GM15510 (cell line): ENCODE measurements around the gene HOXD9.

Experiments
- POLR2A ChIP-seq: IDR thresholded peaks from 3 replicates; pipeline ENCODE4 v1.6.1; 2011; ENCODE audit warnings: borderline replicate concordance; ENCODE audit not compliant: insufficient read length; ENCODE audit errors: extremely low read depth

HOXD9 gene

GRCh38 chr2:176092270-176093144 lies 30.0 kb upstream of the HOXD9 start, which contains the start of gene HOXD13:
HOXD13 (plus strand) TSS chr2:176092721; CDS start chr2:176092891, 170 bp downstream.
- TF ChIP-seq POLR2A: no peak

DNA sequence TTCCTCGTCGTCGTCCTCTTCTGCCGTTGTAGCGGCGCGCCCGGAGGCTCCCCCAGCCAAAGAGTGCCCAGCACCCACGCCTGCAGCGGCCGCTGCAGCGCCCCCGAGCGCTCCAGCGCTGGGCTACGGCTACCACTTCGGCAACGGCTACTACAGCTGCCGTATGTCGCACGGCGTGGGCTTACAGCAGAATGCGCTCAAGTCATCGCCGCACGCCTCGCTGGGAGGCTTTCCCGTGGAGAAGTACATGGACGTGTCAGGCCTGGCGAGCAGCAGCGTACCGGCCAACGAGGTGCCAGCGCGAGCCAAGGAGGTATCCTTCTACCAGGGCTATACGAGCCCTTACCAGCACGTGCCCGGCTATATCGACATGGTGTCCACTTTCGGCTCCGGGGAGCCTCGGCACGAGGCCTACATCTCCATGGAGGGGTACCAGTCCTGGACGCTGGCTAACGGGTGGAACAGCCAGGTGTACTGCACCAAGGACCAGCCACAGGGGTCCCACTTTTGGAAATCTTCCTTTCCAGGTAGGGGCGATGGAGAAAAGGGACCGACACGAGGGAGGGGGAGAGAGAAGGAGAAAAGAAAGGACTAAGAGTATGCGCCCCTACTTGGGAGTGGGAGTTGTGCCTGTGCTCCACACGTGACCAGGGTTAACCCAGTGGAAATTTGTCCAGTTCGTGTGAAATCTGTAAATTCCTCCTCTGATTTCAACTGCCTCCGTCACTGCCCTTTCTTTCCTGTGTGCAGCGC lies 29.2 kb upstream of the HOXD9 start:
- no peak for TF ChIP-seq POLR2A

DNA sequence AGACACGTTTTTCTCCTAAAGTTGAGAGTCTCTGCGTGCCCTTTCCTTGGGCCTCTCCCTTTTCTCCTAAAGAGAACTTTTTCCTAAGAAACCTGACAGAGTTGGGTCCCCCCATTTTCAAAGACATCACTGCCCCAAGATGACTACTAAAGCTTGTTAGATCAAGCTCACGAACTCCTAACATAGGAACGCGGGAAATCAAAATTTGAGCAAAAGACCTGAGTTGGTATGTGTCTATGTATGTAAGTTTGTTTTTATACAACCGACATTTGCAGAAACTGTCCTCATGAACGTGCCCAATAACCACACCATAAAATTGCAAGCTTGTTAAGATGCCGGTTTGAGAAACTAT lies 28.6 kb upstream of the HOXD9 start:
- no peak for TF ChIP-seq POLR2A

DNA sequence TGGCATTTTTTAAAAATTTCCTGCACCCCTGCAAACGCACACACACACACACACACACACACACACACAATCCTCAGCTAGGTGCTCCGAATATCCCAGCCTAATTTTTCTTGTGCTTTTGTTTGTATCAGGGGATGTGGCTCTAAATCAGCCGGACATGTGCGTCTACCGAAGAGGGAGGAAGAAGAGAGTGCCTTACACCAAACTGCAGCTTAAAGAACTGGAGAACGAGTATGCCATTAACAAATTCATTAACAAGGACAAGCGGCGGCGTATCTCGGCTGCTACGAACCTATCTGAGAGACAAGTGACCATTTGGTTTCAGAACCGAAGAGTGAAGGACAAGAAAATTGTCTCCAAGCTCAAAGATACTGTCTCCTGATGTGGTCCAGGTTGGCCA lies 28.2 kb upstream of the HOXD9 start:
- no peak for TF ChIP-seq POLR2A

GRCh38 chr2:176095421-176095820 lies 27.1 kb upstream of the HOXD9 start:
- no peak for TF ChIP-seq POLR2A

DNA sequence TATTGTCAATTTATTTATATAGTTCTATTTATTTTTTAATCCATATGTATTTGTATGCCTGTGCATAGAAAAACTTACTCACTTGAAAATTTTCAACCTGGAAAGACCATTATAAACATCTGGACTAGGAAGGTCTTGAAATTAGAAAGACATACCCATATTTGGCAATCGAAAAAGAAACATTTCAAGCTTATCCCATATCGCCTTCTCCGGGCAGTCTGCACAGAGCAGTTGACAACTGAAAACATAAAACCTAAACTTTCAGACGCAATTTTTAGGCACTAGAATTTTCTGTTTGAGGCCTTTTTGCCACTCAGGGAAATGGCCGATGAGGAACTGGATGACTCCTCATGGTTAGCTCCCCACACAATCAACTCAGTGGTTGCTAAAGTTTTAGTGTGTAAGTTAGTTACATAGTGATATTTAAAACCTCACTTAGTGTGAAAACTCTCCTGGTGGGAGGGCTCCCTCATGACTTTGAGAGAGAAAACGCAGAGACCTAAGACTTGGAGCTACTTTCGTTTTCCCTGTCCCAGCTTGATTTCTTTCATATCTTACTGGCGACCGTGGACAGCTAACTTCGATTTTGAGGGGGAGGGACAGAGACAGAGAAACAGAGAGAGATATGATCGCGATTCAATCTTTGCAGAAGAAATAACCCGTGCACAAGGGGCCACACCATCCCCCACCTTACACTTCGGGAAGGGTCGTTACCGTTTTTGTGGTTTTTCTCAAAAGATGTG lies 26.1 kb upstream of the HOXD9 start:
- no peak for TF ChIP-seq POLR2A

DNA sequence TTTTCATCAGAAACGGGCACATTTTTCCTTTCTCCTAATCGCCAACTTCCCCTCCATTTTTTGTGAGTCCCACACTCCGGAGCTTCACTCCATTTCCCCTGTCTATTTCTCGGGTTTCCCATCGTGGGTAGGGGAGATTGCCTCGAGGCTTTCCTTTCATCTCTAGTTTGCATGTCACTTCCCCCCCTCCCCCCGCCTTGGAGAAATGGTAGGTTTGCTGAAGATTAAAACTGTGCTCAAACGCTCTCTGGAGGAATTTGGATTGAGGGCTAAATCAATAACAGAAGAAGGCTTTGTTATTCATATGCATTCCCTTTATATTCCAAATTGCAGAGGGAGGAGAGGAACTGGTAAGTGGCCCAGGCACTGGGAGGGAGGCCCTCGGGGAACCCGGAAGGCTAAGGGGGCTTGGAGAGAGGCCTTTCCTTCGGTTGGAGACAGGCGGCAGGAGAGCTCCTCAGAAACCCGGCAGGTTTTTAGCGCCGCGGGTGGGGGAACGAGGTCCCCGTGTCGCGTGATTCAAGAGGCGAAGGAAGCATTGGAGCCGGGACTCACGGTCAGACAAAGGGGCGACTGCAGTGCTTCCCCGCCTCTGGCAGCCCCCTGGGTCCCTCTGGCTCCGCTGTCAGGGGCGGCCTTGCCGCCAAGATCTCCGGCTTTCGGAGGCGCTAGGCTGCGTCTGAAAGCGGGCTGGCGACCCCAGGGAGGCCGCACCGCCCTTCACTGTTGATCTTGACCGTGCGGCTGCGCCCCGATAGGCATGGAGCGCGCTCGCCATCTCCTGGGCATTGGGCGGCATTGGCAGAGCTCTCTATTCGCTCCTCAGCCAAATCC lies 25.3 kb upstream of the HOXD9 start:
- TF ChIP-seq POLR2A: no peak

DNA sequence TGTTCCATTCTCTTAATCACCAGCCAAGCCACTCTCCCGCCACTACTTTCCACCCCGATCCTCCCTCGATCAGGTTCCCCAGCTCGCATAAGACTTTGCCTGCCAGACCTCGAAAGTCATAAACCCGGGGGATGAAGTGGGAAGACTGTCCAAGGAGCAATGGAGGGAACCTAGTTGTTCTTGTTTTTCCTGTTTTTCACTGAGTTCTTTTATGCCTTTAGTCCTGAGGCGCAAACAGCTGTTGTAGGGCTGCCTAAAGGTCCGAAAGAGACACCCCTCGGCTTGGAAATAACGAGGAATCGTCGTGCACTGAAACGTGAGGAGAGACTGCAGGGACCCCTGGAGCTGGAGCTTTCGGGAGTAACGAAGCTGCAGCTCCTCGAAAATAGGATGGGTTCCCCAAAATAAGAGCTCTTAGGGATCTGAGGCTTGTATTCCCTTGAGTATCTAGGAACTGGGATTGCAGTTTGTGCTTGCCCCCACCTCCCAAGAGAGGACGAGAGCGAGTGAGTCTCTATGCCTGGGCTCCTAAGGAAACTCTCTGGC lies 24.6 kb upstream of the HOXD9 start:
- TF ChIP-seq POLR2A: no peak

GRCh38 chr2:176098366-176099158 lies 24.0 kb upstream of the HOXD9 start:
- no peak for TF ChIP-seq POLR2A

DNA sequence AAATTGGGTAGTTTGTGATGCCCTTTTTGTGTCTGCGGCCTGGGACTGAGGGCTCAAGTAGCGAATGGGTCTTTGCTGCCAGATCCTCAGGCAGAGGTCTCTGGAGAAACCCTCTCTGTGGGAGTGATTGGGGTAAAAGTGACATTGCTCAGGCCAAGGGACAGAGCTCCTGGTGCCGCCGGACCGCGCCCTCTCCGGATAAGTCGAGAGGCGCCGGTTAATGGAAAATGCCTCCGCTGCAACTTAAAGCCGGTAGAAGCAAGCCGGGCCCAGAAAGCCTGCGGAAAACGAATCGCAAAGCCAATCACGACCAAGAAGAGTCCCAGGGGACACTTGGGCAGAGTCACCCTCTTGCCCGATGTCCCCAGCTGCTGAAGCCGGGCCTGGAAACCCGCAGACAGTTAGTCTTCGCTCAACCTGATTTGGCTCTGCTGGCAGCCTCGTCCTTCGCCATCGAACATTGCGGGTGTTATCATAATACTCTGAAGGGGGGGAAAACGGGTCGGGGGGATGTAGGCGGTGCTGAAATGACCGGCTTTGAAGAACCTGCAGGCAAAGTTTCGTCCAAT lies 23.3 kb upstream of the HOXD9 start:
- no peak for TF ChIP-seq POLR2A

DNA sequence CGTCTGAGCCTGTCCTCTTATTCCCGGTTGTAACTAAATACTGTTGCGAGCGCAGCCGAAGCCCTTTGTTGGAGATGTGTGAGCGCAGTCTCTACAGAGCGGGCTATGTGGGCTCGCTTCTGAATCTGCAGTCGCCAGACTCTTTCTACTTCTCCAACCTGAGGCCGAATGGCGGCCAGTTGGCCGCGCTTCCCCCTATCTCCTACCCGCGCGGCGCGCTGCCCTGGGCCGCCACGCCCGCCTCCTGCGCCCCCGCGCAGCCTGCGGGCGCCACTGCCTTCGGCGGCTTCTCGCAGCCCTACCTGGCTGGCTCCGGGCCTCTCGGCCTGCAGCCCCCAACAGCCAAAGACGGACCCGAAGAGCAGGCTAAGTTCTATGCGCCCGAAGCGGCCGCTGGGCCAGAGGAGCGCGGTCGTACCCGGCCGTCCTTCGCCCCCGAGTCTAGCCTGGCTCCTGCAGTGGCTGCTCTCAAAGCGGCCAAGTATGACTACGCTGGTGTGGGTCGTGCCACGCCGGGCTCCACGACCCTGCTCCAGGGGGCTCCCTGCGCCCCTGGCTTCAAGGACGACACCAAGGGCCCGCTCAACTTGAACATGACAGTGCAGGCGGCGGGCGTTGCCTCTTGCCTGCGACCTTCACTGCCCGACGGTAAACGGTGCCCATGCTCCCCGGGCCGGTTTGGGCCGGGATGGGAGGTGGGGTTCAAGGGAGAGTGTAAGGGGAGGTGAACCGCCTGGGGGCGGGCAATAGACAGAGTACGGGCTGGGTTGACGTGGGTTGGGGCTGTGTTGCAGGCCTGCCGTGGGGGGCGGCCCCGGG lies 22.6 kb upstream of the HOXD9 start, which contains the start of gene HOXD12:
Gene HOXD12 (plus strand): TSS at position 68 of the 819 bp plus-strand sequence. CDS start 7 bp downstream, at position 75.
- no peak for TF ChIP-seq POLR2A

DNA sequence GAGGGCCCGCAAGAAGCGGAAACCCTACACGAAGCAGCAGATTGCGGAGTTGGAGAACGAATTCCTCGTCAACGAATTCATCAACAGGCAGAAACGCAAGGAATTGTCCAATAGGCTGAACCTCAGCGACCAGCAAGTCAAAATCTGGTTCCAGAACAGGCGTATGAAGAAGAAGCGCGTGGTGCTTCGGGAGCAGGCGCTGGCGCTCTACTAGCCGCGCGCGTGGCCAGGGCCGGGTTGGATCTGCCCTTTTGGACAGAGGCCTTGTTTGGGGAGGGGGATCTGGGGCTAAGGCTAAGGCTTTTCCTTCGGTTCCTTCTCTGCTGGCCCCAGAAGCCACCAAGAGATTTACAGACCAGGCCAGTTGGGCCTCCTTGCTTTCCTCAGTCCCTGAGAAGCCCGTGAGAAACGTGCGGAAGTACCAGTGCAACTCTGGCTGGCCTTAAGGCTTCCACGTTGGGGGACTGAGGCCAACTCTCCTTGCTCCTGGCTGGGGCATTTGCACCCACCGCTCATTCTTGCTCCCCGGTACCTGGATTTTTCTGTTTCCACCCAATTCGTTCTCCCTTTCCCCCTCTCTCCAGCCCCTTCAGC lies 21.9 kb upstream of the HOXD9 start:
- no peak for TF ChIP-seq POLR2A
